GM19397 (cell line): ENCODE data around the gene ZNF724.
"Not testable (repeated sequence)": the region's sequence is repeated elsewhere in the genome, so short reads cannot be mapped to it uniquely, and the experiment has no call there.

Experiments used
- ATAC-seq: cut with Tn5 transposase; IDR thresholded peaks from one replicate; pipeline ENCODE4 v1.9.1; 2021; ENCODE audit warnings: mild to moderate bottlenecking, moderate library complexity; ENCODE audit not compliant: unreplicated experiment

Gene ZNF724

GRCh38 chr19:23253256-23253655 is 3.1 kb upstream of the ZNF724 start:
- not testable (repeated sequence) for ATAC-seq

GRCh38 chr19:23241419-23241818 is 8.8 kb downstream of the ZNF724 start:
- no peak for ATAC-seq

- no peak for ATAC-seq
Measured at GRCh38 chr19:23222998-23223652, 27.1 kb downstream of the ZNF724 start.

GRCh38 chr19:23203841-23204344 is 46.3 kb downstream of the ZNF724 start:
- ATAC-seq: no peak

- ATAC-seq: no peak
Measured at GRCh38 chr19:23190341-23190740, 59.9 kb downstream of the ZNF724 start.

GRCh38 chr19:23183251-23183650 is 66.9 kb downstream of the ZNF724 start:
- ATAC-seq: no peak
